HG03469 (cell line): ENCODE measurements around the gene PYGM.

Experiments
- ATAC-seq: cut with Tn5 transposase; IDR thresholded peaks from one replicate; pipeline ENCODE4 v1.9.1; 2021; ENCODE audit warnings: mild to moderate bottlenecking, moderate library complexity, moderate number of reproducible peaks; ENCODE audit not compliant: unreplicated experiment

PYGM gene

DNA sequence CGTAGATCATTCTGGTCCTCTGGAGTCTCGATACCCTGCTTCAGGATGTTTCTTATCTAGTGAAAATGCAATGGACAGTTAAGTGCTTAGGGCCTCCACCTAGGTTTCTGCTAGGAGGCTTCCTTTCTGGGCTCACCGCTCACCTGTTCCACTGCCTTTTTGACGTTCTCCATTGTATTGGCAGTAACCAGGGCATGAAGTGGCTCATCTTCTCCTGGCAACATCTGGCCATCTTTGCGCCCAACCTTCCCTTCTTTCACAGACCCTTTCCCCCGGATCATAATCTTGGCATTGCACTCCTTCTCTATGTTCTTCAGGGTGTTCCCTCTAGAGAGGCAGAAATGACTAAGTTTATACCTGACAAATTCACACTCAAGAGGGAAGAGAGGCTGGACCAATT lies 9.5 kb upstream of the PYGM start:
- no peak for ATAC-seq

DNA sequence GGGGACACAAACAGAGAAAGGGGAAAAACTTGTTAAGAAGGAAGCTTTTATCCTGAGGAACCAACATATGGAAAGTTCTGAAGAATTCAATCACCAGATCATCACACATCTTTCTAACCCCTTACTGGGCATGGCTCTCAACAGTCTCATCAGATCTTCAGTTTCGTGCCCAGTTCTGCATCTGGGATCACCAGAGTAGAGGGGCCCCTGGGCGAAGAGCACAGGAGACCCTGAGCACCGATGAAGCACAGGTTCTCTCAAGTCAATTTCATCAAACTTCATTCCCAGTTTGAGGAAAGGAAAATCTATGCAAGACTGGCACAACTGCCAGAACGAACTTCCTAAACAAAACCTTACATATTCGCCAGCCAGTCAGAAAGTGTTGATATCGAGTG lies 8.5 kb upstream of the PYGM start:
- no peak for ATAC-seq

DNA sequence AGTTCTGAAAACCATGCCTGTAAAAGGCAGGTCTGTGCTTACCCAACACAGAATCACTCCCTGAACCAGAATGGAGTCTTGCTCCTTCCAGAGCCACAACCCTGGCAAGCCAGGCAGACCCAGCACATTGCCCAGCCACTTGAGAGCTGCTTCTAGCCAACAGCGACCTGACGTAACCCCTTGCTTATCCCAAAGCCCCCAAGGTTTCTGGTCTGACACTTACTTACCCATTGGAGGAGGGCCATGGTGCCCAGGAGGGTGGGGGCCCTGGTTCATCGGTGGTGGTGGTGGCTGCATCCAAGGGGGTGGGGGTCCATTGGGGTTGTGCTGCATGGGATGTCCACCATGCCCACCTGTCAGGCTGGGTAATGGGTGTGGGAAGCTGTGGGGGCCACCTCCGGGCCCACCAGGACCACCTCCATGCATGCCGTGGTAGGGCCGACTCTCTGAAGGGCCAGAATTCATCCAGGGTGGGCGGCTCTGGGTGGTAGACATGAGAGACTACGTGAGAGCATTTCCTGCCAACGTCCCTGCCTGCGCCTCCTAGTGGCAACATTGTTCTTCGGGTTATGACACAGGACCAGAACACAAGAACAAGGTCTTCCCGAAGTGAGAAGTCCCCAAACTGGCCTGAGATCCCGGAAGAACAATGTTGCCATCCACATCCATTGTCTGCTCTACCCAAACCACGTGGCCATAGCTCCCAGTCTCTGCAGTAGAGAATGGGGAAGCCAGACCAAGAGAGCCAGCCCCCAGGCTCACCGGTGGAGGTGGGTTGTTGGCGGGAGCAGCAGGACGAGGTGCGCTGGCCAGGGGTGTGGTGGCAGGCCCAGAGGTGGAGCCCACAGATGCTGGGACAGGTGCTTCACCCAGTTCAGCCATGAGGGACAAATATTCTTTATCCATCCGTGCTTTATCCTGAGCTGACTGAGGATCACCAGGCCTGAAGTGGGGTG lies 7.8 kb upstream of the PYGM start:
- ATAC-seq: no peak

DNA sequence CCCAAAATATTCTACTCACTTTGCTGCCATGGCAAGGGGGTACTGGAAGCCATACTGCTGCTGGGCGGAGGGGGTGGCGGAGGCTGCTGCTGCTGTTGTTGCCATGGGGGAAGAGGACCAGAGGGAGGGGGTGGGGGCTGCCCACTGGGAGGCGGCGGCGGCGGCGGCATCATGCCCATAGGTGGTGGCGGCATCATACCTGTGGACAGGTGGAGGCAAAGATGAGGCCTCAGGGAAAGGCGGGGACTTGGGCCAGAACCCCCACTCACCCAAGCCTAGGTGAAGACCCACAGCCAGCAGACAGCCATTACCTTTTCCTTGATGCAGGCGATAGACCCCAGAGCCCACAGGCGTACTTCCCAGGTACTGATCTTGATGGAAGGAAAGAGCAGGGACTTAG lies 7.1 kb upstream of the PYGM start:
- no peak for ATAC-seq

DNA sequence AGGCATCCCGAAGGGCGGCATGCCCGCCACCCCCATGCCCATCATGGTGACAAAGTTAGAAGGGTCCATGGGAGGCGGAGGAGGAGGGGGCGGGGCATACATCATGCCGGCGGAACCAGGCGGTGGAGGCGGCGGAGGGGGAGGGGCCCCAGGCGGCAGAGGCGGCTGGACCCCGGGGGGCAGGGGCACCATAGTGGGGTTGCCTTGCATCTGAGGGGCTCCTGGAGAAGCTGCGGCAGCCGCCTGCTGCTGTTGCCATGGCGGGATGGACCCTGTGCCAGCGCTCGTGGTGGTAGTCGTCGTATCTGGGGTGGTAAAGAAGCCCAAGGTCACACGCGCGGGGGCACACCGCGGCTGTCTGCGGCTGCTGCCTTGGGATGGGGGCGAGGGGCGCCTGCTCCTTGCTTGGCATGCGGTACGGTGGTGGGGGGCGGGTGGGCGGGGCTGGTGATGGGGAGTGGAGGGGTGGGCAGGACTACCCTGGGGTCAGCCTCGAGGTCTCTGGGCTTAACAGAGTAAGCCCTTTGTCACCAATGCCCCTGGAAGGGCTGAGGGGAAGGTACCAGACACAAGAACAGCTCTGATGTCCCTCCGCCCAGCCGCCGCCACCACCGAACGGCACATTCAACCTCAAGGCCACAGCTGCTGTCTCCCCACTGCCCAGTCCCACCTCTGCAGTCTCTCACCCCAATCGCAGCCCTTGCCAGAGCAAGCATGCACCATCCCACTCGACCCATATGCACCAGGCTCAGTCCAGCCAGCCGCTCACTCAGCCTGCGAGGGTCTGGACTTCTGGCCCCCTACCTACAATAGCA lies 6.3 kb upstream of the PYGM start:
- no peak for ATAC-seq

DNA sequence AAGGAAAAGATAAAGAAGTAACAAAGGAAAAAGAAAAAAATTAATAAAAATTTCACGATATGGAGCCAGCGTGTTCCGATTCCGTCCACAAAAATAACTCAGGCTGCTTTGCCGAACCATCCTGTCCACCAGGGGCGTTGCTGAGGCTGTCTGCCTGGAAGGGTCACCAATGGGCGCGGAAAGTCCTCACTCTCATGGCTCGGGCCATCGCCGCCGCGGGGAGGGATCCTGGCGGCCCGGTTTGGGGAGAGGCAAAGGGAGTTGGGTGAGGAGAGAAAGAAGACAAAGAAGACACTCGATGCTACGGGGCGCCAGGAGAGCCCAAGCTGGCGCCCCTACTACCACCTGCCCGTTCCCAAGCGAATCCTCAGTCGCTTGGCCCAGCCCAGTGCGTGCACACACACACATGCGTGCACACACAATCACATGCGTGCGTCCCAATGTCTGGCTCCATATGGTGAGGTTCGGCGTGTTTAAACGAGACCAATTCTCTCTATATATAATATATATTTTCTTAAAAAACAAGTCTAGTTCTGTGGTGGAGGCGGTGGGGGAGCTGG lies 5.6 kb upstream of the PYGM start:
- ATAC-seq: no peak

DNA sequence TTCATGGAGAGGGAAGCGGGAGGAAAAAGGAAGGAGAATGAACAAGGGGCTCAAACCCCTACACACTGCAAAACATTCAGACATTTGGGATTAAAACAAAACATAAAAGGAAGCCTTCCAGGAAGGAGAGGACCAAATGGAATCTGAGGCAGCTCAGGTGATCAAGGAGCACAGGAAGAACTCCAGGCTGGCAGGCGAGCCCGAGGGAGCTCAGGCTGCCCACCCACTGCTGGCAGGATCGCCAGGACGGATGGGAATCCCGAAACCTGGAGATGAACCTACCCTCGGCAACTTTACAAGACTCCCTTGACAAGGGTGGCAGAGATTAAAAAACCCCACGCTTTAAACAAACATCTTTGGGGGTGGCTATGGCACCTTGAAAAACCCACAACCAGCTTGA lies 5.0 kb upstream of the PYGM start:
- ATAC-seq: no peak

DNA sequence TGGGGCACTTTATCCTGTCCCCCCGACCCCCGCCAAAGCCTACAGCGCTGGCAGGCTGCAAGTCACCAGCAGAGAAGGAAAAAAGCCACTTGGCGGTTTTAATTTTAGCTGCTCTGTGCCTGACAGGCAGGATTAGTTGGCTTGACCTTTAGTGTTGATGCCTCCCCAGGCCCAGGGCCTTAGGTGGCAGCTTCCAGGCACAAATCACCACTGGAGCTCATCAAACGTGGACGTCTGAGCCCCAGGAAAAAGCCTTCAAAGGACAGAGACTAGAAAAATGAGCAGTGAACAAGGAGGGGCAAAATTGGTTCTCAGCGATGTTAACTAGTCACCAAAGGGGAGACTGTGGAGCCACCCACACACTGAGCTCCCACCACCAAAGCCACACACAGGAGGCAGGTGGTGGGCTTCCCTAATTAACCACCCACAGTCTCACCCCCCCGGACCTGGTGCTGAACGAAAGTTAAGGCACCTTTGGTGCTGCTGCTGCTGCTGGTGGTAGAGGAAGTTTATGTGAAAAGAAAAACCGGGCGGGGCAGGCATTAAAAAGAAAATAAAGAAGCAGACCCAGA lies 4.4 kb upstream of the PYGM start:
- ATAC-seq: no peak

DNA sequence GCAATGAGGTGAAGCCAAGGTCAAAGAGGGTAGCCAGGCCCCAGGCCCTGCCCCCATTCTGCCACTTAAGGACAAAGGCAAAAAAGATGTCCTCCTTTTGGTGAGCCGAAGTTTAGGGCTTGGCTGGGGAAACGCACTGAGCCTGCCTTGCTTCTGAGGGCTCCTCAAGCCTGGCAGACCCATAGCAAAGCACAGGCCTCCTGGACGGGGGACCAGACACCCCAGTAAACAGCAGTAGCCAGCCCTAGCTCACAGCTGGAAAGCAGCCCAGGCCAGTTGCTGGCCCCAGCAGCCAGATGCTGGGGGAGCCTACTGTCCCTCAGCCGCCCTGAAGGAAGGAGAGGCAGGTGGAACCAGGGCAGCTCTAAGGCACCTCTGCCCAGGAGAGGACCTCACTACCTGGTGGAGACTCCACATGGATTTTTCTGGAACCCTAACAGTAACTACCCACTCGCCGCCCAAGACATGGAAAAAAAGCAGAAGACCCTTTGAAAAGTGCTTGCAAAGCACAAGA lies 3.8 kb upstream of the PYGM start:
- ATAC-seq: no peak

DNA sequence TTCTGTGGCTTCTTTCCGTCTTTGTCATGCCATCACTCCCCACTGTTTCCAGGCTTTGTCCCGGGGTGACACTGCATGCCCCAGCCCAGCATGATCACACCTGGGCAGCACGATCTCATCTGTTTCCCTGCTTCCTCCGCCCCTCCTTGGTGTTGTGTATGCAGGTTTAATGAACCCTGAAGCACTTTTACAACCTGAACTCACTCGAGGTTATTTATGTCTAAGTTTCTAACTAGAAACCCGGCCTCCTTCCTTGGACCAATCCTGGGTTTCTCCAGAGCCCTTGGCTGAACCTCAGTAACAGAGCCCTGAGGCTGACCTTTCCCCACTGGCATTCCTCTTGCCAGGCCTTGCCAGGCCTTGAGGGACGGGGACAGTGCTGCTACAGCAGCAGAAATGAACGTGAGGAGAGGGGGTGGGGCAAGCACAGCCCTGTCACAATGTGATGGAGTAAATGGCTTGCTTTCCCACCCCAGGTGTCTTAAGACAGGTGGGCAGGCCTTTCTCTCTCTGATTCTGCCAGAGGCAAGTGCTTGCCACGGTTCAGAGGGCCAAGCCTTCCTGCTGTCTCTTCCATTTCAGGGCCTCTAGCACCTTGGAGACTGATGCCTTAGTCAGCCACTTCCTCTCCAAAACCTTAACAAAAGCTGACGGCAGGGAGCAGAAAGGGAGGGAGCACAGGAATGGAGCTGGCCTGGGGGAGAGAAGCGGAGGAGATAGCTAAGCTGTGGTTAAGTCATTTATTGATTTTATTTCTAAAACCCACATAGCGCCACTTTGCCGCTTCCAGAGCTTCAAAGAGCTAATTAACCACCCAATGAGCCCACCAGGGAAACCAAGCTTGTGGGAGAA lies 3.1 kb upstream of the PYGM start:
- no peak for ATAC-seq

DNA sequence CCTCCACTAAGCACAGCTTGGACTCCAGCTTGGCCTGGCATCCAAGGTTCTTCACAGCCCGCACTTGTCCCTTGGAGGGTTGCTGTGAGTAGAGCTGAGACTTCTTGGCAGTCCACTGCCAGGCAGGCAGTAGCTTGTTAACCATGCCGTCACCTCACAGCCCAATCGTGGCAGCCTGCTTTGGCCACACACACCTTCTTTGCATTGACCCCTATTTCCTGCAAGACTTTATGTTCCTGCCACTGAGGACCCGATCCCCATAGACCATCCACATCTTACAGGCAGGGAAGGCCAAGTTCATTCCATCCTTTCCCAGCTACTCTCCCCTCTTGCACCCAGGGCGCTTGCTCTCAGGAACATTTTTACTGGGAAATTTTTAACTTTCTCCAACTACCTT lies 2.5 kb upstream of the PYGM start:
- ATAC-seq: no peak

DNA sequence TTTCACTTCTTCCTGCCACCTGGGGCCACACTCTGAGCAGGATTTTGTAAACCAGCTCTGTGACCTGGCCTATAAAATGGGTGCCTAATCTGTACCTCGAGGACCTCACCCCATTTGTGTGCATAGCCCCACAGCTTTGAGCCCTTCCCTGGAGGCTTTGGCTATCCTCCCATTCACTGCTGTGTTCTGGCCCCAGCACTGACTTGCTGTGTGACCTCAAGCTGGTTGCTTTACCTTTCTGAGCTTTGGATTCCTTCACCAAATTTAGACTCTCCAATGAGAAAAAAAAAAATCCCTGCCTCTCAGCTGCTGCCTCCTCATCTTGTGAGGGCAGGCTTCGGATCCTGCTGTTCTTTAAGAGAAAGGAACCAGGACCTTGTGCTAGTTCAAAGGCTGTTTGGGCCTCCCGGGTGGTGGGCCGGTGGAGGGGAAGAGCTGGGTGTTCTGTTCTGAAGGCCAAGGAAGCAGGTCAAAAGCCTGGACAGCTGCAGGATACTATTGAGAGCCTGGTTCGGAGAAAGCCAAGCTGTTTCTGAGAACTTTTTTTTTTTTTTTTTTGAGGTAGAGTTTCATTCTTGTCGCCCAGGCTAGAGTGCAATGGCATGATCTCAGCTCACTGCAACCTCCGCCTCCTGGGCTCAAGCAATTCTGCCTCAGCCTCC lies 1.1 kb upstream of the PYGM start:
- no peak for ATAC-seq

DNA sequence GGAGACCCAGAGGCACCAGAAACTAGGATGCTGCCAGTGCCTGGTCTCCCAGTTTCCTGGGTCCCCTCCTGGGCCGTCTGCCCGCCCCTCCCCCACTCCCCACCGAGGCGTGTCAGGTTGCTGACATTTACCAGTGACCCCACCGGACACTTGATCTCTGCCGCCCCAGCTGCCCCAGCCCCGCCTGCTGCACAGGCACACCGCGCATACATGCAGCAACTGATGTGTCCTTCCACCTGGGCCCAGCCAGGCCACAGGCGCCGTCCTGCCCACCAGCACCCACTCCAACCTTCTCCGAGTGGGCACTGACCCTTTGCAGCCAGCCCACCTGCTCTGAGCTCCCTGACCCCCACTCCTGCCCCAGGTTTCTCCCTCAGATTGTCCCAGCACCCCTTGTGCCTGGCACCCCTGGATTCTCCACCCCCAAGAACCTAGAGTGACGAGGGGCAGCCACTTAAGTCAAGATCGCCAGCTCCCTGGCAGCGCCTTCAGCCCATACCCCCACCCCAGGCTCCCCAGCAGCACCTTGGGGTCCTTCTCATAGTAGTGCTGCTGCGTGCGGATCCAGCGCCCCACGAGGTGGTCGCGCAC lies 548 bp downstream of the PYGM start:
- no peak for ATAC-seq

DNA sequence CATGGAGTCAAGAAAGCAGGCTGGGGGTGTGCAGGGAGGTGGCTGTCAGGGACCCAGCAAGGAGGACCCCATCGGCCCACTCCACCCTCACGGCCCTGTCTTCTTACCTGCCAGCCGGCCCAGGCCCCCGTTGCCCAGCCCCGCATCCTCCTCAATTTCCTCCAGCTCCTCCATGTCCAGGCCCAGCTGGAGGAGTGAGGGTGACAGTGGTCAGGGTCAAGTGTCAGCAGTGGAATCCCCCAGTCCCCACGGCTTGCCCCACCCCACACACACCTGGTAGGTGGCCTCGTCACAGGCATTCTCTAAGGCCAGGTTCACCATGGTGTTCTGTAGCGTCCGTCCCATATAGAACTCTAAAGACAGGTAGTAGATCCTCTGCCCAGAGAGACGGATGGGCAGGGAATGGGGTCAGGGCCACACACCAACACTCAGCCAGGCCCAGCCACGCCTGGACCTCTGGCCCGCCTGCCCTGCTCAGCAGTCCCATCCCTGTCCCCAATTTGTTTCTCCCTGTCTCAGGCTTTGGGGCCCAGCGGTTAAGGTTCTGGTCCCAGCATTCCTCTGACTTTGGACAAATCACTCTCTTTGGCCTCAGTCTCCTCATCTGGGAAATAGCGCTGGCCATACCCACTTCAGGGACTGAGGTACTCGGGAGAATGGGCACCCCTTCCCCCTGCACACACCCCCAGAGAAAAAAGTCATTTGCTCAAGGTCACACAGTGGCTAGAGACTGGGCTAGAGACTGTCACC lies 1.3 kb downstream of the PYGM start:
- ATAC-seq: no peak

DNA sequence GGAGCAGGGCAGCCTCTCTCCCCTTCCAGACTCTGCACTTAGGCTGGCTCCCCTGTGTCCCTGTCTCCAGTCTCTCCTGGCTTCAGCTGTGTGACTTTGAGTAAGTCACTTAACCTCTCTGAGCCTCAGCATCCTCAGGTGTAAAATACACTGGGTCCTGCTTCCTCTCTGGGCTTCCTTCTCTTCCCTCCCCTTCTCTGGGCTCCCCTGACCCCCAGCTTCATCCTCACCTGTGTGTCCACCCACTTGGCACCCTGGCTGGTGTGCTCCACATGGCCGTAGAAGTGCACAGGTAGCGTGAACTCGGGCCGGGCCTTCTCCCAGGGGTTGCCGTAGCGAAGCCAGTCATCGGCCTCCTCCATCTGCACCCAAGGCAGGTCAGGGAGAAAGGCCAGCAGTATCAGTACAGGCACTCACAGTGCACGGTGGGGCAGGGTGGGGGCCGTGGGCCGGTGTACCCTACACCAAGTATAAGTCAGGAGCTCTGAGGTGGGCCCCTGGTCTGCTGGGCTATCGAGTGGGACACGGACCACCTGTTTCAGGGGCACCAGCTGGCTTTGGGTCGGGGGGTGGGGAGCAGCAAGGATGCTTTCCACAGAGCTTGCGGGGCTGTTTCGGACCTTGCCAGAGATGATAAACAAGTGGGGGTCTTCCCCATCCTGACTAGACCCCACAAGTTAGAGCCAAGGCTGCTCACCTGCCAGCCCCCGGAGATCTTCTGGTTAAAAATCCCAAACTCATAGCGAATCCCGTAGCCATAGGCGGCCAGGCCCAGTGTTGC lies 2.0 kb downstream of the PYGM start:
- ATAC-seq: no peak

DNA sequence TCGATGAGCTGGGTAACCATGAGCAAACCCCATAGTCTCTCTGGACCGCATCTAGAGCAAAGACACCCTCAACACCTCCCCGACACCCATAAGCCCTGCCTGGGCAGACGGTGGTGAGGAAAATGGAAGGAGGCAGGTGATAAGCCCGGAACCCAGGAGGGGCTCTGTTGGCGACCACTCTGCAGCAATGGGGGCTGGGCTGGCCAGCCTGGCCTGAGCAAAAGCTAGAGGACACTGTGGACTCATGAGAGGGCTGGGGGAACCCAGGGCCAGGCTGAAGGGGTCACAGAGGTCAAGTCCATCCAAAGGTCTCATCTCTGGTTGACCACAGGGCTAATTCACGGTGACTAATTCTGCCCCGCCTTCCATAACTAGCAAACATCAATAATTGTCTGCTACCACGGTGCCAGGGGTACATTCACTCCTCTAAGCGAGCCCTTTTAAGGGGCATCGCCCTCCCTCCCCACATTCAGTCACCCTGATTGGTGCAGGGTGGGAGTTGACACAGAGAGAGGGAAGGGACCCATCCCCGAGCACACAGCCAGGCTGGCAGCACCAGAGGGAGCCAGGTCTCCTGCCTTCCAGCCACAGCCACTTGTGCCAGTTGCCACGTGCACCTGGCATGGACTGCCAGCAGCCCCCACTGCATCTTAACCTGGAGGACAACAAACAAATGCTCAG lies 4.0 kb downstream of the PYGM start:
- ATAC-seq: no peak

DNA sequence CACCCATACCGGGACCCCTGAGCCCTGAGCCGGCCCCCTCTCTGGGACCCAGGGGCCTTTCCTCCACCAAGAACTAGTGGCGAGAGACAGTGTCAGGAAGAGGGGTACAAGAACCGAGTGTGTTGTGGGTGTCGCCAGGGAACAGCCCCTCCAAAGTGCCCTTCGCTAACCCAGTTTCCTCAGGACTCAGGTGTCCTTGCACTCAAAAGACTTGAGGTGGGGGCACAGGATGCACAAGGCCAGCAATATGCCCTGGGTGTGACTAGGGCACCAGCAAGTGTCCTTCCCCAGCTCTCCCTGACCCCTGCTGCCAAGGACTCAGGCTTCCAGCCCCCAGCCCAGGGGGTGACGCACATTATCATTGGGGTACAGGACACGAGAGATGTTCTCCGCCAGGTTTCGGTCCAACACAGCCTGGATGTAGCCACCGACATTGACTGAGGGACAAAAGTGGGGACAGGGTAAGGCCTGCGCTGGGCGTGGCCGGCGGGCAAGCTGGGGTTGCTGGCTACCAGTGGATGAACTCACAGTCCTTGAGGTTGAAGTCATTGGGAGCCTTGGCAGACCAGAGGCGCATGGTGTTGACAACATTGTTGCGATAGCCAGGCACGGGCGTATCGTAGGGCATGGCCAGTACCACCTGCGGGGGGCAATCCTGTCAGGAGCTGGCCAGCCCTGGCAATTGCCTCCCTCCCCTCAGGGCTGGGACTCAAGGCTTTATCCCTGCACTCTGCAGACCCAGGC lies 4.7 kb downstream of the PYGM start:
- ATAC-seq: no peak
